Eye (tissue), 1 donor: ENCODE results near the gene SCN1B.
A peak's percentile ranks its signal among the peaks of the same experiment; 100 is the strongest.

ENCODE experiments used
- DNase-seq: peaks from one replicate; pipeline ENCODE4 v3.0.0-alpha.2; 2015

Gene SCN1B

DNA sequence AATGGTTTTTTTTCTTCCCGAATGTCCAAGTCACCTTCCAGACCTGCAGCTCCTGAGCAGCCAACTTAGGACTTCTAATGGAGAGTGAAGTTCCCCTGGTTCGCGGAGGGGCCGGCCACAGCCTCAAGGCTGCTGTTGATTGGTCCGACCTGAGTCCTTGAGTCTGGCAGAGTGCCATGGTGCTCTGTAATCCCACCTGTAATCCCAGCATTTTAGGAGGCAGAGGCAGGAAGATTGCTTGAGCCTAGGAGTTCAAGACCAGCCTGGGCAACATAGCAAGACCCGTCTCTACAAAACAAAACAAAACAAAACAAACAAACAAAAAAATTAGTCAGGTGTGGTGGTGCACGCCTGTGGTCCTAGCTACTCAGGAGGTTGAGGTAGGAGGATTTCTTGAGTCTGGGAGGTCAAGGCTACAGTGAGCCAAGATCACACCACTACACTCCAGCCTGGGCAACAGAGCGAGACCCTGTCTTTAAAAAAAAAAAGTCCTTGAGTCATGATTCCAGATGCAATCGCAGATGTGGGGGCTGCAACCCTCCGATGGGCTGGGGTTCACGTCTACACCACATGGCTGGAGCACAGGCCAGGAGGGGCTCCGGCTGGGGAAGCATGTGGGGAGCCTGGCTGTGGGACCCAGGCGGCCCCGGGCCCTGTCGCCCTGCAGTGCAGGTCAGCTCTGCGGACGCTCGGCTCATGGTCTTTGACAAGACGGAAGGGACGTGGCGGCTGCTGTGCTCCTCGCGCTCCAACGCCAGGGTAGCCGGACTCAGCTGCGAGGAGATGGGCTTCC, 28.9 kb downstream of the SCN1B start:
- no peak for DNase-seq

DNA sequence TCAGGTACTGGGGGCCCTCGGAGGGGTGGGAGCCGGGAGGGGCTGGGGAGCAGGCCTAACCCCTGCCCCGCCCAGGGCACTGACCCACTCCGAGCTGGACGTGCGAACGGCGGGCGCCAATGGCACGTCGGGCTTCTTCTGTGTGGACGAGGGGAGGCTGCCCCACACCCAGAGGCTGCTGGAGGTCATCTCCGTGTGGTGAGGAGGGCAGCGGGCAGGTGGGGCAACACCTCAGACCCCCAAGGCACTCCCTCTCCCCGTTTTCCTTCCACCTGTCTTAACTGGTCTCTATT, 29.5 kb downstream of the SCN1B start:
- DNase-seq: no peak

DNA sequence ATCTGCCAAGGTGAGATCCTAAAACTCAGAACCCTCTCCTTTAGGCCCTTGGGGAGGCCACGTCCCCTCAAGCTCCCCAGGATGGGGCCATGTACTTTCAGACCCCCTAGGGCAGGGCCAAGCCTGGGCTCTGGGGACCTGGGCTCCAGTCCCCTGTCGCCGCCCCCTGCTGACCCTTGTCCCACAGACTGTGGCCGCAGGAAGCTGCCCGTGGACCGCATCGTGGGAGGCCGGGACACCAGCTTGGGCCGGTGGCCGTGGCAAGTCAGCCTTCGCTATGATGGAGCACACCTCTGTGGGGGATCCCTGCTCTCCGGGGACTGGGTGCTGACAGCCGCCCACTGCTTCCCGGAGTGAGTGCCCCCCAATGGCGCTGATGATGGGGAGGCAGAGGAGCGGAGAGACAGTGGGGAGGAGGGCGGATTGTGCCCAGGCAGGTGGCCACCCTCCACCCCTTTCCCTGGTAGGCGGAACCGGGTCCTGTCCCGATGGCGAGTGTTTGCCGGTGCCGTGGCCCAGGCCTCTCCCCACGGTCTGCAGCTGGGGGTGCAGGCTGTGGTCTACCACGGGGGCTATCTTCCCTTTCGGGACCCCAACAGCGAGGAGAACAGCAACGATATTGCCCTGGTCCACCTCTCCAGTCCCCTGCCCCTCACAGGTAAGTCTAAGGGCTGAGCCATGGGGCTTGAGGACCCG, 30.0 kb downstream of the SCN1B start:
- no peak for DNase-seq

DNA sequence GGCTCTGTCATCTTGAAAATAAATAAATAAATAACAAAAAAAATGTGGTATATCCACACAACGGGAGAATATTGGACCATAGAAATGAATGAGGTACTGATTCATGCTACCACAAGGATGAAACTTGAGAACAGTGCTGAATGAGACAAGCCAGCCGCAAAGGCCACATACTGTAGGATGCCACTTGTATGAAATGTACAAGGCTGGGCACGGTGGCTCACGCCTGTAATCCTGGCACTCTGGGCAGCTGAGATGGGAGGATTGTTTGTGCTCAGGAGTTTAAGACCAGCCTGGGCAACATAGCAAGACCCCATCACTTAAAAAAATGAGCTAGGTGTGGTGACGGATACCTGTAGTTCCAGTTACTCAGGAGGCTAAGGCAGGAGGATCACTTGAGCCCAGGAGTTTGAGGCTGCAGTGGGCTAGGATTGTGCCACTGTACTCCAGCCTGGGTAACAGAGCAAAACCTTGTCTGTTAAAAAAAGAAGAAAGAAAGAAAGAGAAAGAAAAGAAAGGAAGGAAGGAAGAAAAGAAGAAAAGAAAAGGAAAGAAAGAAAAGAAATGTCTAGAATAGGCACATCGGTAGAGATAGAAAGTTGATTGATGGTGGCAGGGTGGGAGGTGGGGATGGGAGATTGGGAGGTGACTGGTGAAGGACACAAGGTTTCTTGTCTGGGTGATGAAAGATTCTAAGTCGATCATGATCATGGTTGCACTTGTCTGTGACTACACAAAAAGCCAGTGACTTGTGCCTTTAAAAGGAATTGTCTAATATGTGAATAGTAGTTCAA, 31.5 kb downstream of the SCN1B start:
- DNase-seq: no peak

DNA sequence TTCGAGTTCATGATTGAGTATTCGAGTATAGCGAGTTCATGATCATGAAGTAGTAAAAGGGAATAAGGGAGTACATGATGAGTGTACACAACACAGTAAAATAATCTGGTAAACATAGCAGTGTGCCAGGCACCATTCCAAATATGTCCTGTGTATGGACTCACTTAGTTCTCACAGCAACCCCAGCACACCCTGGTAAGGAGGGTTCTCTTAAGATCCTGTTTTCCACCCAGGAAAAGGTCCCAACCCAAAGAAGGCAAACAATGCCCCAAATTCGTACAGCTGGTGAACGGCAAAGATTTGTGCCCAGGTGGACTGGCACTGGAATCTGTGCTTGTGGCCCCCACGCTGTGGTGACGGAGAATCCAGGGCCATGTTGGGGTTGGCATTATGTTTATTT, 32.7 kb downstream of the SCN1B start:
- no peak for DNase-seq

DNA sequence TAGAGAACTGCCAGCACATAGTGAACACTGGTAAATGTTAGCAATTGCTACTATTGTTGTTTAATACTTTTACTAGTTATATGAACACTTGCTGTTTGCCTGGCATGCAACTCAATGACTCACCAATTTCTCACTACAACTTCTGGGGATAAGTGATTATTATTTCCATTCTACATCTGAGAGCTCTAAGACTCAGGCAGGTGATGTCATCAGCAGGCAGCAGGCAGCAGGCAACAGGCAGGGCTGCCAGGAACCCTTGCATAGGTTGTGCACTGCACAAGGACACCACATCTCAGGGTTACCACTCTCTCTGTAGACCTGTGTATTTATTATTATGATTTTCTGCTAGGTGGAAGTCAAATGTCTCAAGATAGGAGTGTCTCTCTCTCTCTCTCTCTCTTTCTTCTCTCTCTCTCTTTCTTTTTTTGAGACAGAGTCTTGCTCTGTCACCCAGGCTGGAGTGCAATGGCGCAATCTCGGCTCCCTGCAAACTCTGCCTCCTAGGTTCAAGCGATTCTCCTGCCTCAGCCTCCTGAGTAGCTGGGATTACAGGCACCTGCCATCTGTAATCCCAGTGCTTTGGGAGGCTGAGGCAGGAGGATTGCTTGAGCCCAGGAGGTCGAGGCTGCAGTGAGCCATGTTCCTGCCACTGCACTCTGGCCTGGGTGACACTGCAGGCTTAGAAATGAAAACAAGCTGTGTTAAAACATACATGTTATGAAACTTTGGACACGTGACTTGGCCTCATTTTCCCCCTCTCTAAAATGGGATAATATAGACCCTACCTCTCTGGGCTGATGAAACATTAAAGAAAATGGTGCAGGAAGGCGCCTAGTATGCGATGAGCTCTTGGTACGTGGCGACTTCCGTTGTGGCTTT, 33.9 kb downstream of the SCN1B start:
- DNase-seq: no peak

DNA sequence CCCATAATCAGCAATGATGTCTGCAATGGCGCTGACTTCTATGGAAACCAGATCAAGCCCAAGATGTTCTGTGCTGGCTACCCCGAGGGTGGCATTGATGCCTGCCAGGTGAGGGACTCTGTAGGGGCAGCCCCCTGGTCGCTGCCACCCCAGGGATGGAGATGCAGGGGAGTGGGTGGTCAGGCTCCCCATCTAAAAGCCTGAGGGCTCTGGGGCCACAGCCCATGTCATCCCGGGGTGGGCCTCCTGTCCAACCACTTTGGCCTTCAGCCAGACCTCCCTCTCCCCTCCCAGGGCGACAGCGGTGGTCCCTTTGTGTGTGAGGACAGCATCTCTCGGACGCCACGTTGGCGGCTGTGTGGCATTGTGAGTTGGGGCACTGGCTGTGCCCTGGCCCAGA, 35.3 kb downstream of the SCN1B start:
- no peak for DNase-seq

DNA sequence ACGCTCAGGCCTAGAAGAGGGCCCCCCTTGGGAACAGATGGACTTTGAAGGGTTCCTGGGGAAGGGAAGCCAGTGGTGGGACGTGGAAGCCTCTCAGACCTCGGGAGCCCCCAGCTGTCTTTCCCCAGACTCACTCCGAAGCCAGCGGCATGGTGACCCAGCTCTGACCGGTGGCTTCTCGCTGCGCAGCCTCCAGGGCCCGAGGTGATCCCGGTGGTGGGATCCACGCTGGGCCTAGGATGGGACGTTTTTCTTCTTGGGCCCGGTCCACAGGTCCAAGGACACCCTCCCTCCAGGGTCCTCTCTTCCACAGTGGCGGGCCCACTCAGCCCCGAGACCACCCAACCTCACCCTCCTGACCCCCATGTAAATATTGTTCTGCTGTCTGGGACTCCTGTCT, 35.9 kb downstream of the SCN1B start:
- no peak for DNase-seq

DNA sequence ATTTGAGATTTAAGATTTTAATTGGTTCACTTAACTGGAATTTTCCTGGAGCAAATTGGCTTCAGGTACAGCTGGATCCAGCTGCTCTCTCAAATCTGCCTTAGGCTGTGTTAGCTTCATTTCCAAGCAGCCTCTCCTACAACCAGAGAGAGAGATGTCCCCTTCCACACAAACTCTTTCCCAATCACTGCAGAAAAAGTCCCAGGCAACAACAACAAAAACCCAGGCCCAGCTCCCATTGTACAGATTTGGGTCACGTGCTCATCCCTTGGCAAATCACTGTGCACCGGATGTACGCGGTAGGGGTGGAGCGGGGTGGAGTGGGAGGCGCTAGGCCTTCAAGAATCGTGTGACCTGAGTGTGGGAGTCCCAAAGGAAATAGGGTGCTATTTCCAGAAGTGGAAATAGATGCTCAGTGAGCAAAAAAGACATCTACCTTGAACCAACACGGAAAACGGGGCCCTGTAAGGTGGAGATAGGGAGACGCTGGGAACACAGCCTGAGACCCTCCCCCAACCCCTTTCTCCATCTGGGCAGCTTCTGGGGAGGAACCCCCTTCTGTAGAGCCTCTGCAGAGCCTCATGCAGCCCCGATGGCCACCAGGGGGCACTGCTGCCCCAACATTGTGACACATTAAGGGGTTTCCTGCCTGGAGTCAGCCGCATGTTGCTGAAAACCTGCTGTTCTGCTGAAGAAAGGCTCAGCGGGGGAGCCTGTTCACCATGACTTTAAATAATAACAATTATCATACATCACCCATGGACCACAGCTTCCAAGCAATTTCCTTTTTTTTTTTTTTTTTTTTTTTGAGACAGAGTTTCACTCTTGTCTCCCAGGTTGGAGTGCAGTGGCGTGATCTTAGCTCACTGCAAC, 36.7 kb downstream of the SCN1B start:
- DNase-seq: peak; percentile 94

DNA sequence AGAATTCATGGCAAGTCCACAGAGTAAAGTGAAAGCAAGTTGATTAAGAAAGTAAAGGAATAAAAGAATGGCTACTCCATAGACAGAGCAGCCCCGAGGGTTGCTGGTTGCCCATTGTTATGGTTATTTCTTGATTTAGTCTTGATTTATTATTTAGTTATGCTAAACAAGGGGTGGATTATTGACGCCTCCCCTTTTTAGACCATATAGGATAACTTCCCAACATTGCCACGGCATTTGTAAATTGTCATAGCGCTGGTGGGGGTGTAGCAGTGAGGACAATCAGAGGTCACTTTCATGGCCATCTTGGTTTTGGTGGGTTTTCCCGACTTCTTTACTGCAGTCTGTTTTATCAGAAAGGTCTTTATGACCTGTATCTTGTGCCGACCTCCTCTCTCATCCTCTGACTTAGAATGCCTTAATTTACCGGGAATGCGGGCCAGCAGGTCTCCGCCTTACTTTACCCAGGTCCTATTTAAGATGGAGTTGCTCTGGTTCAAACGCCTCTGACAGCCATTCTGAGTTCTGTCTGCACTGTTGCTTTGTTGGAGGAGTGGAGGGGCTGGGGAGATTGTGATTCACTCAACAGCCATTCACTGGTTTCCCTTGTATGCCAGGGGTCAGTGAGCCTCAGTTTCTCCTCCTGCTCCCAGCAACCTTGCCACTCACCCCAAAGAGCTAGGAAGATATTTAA, 38.8 kb downstream of the SCN1B start:
- no peak for DNase-seq

DNA sequence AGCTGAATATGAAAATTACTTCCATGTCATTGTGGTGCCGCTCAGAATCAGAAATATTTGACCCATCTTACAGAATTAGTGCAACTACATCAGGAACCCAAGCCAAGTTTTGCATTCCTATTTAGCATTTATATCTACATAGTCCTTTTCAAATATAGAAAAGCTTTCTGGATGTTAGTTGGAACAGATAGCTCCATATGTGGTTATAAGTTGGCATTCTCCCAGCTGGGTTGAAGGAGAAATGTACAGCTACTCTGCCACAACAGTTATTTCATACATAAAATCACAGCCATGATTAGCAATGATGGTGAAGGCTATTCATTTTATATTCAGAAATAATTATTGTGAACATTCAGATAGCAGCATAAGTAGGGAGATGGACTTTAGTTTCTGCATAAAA, 39.4 kb downstream of the SCN1B start:
- DNase-seq: peak; percentile 36

DNA sequence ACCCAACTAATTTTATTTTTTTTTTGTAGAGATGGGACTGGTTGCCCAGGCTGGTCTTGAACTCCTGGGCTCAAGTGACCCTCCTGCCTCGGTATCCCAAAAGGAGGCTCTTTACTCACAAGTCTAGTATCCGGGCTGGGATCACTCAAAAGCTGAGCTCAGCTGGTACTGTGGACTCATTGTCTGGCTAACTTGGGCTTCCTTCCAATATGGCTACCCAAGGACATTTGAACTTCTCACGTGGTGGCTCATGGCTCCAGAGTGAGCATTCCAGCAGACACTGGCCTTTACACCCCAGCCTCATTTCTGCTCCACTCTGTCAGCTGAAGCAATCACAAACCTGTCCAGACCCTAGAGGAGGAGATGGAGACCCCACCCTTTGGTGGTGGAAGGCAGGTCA, 40.2 kb downstream of the SCN1B start:
- DNase-seq: no peak

DNA sequence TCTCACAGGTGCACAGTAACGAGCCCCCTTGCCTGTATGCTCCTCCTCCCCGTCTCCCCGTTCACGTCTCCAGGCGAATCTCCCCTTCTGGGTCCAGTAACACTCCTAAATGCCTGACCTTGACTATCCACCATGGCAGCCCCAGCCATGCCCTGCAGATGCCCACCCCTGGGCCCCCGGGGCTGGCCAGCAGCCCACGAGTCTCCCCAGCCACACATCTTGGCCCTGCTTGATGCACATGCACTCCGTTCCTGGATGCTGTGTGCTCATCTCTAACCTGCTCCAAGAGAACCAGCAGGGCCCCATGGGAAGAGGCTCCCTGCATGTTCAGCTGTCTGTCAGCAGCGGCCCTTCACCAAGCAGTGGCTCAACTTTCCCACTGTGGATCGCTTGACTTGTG, 43.2 kb downstream of the SCN1B start:
- DNase-seq: no peak

DNA sequence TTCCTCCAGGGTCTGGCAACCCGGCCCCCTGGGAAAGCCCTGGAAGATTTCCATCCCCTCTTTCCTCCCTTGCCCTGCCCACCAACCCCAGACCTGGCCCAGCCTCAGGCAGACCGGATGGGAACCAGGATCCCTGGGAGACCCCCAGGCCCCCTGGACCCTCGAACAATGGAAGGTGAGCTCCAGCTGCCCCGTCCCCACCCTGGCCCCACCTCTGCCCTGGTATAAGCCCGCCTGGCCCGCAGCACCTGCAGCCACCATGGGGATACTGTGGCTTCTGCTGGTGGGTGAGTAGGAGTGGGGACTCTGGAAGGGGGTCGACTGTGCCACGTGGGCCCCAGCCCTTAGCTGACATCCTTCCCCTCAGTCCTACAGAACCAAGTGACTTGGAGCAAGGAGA, 43.7 kb downstream of the SCN1B start:
- no peak for DNase-seq

DNA sequence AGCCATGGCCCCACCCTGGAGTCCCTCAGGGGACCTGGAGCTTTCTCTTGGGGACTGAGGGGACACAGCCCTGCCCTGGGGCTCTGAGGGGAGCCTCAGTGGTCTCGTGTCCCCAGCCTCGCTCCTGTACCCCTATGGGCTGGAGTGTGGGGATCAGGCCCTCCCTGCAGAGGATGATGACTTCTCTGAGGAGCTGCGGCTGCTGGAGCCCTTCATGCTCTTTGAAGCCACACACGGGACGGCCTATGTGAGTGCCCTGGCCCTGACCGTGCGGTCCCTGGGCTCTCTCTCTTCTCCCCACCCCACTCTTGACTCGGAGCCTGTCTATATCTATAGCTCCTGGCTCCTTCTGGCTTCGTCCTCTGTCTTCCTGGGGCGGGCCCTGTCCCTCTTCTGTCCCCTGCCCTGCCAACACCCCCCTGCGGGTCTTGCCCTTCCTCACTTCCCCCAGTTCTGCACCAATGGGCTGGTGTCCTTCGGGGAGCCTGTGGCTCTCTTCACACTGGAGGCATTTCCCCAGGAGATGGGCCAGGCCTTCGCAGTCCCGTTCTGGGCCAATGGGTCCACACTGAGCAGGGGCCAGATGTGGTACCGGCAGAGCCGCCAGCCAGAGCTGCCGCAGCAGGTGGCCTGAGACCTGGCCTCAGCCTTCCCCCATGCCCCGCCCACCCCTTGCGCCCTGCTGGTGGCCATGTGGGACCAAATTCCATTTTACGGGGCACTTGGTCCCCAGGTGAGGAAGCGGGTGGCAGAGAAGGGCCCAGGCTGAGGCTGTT, 44.3 kb downstream of the SCN1B start:
- no peak for DNase-seq

DNA sequence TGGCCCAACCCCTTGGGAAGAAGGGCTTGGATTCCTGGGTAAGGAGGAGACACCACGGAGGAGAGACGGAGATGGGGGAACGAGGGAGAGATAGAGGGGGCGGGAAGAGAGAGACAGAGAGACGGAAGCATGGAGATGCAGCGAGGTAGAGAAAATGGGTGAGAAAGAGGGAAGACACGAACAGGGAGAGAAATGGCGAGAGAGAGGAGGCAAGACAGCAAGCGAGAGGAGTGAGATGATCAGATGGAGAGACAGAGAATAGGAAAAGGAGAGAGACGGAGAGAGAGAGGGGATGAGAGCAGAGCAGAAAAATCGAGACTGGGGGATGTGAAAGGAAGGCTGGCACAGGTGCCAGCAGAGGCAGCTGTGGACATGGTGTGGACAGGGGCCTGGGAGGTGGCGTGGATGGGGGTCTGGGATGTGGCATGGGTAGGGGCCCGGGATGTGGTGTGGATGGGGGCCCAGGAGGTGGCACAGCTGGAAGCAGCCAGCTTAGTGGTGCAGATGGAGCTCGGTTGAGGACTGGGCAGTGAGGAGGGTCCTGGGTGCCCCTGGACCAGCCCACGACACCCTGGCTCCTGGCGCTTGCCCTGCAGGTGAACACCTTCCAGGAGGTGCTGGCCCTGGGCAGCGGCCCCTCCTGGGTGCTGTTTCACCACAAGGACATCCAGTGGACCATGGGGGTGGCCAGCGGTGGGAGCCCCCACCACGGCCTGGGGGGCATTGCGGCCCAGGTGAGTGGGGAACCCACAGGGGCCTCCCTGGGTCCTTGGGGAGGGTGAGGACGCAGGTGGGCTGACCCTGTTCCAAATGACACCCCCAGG, 45.1 kb downstream of the SCN1B start:
- DNase-seq: no peak

DNA sequence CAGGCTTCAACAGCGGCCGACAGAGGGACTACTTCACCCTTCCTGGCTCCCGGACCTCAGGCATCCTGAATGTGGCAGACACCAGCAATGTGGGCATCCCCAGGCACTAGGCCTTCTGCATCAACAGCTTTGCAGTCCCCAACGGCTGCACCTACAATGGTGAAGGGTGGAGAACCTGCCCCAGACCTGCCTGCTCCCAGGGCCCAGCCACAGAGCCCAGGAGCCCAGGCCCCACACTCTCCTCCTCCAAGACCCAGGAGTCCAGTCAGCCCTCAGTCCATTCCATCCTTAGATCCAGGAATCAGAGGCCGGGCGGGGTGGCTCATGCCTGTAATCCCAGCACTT, 45.7 kb downstream of the SCN1B start:
- DNase-seq: no peak

DNA sequence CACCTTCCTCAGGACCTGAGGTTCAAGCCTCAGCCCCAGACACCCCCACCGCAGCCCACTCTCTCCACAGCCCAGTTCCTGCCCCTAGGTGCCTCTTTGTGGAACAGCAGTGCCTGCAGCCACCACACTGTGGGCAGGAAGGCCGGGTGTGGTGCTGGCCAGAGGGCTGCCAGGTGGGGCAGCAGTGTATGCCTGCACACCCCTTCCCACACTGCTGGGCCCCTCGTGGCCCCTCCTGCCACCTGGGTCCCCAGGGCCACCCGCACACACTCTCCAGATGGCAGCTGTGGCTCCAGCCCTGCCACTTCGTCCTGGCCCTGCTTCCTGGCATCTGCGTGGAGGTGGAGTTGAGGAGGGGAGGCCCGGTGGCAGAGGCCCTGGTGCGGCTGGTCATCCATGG, 46.4 kb downstream of the SCN1B start:
- no peak for DNase-seq

DNA sequence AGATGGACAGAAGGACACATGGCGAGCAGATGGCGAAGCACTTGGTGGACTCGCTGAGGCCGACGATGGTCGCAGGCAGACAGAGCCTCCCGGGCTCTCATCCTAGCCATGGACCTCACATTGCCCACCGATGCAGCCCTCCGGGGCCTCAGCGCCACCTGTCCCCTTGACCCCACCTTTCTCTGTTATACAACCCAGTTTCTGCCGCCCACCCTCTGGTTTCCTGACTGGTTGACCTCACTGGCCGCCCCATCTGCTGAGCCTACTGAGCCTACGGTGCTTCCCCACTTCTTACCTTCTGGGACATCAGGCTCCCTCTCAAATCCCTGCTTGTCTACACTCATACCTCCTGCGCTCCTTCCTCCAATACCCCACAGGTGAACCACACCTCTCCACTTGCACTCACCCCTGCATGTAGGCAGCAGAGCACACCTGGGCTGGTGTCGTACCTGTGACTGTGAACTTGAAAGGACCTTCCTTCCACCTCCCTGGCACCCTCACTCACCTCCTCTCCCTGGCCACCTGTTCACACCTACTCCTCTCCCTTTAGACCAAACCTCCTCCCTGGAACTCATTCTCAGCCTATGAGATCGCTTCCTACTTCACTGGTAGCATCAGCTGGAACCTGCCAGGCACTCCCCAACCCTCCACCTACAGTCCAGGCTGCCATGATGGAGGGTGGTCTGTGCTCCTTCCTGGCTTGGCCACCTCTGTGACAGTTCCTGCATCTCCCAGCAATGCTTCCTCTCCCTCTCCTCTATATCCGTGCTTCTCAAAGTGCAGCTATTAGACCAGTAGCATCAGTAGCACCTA, 47.3 kb downstream of the SCN1B start:
- DNase-seq: no peak
